HEK293 (cell line): ENCODE measurements around the gene FAM89A.

ENCODE experiments used
- AEBP2 ChIP-seq: fragments of 450-650 bp; formaldehyde crosslinking; IDR thresholded peaks from 2 replicates; pipeline ENCODE4 v1.5.1; 2016; ENCODE audit warnings: missing biosample characterization, missing genetic modification characterization, borderline replicate concordance
- ATF2 ChIP-seq: fragments of 450-650 bp; formaldehyde crosslinking; IDR thresholded peaks from 2 replicates; pipeline ENCODE4 v1.5.1; 2016; ENCODE audit warnings: missing biosample characterization, missing genetic modification characterization, low read depth
- BCL6B ChIP-seq: fragments of 450-650 bp; formaldehyde crosslinking; IDR thresholded peaks from 2 replicates; pipeline ENCODE4 v1.5.1; 2017; ENCODE audit warnings: missing biosample characterization, missing genetic modification characterization
- EGR2 ChIP-seq: fragments of 450-650 bp; formaldehyde crosslinking; IDR thresholded peaks from 2 replicates; pipeline ENCODE4 v1.5.1; 2016; ENCODE audit warnings: low read depth, missing biosample characterization, missing genetic modification characterization
- FEZF1 ChIP-seq: fragments of 450-650 bp; formaldehyde crosslinking; IDR thresholded peaks from 2 replicates; pipeline ENCODE4 v1.5.1; 2016; ENCODE audit warnings: missing biosample characterization, missing genetic modification characterization
- GLI4 ChIP-seq: fragments of 450-650 bp; formaldehyde crosslinking; IDR thresholded peaks from 2 replicates; pipeline ENCODE4 v1.5.1; 2016; ENCODE audit warnings: missing biosample characterization, missing genetic modification characterization
- HIC1 ChIP-seq: fragments of 450-650 bp; formaldehyde crosslinking; IDR thresholded peaks from 2 replicates; pipeline ENCODE4 v1.5.1; 2016; ENCODE audit warnings: missing biosample characterization, missing genetic modification characterization
- KLF16 ChIP-seq: fragments of 450-650 bp; formaldehyde crosslinking; IDR thresholded peaks from 2 replicates; pipeline ENCODE4 v1.5.1; 2017; ENCODE audit warnings: missing biosample characterization, missing genetic modification characterization
- MYNN ChIP-seq: fragments of 450-650 bp; formaldehyde crosslinking; IDR thresholded peaks from 2 replicates; pipeline ENCODE4 v1.5.1; 2016; ENCODE audit warnings: missing biosample characterization, missing genetic modification characterization, borderline replicate concordance
- OSR2 ChIP-seq: fragments of 450-650 bp; formaldehyde crosslinking; IDR thresholded peaks from 2 replicates; pipeline ENCODE4 v1.5.1; 2016; ENCODE audit warnings: missing biosample characterization, missing genetic modification characterization
- PATZ1 ChIP-seq: fragments of 450-650 bp; formaldehyde crosslinking; IDR thresholded peaks from 2 replicates; pipeline ENCODE4 v1.5.1; 2016; ENCODE audit warnings: missing biosample characterization, missing genetic modification characterization
- PRDM10 ChIP-seq: fragments of 450-650 bp; formaldehyde crosslinking; IDR thresholded peaks from 2 replicates; pipeline ENCODE4 v1.5.1; 2016; ENCODE audit warnings: missing biosample characterization, missing genetic modification characterization
- PRDM6 ChIP-seq: fragments of 450-650 bp; formaldehyde crosslinking; IDR thresholded peaks from 2 replicates; pipeline ENCODE4 v1.5.1; 2017; ENCODE audit warnings: missing biosample characterization, missing genetic modification characterization
- SETDB1 ChIP-seq: IDR thresholded peaks from one replicate; pipeline ENCODE4 v1.6.1; 2017; ENCODE audit warnings: mild to moderate bottlenecking, low read length, moderate library complexity, mixed read lengths; ENCODE audit not compliant: insufficient read length
- ZBTB8A ChIP-seq: fragments of 450-650 bp; formaldehyde crosslinking; IDR thresholded peaks from 2 replicates; pipeline ENCODE4 v1.5.1; 2016; ENCODE audit warnings: missing biosample characterization, missing genetic modification characterization
- ZEB2 ChIP-seq: fragments of 450-650 bp; formaldehyde crosslinking; IDR thresholded peaks from 2 replicates; pipeline ENCODE4 v1.5.1; 2016; ENCODE audit warnings: missing biosample characterization, missing genetic modification characterization
- ZIC2 ChIP-seq: fragments of 450-650 bp; formaldehyde crosslinking; IDR thresholded peaks from 2 replicates; pipeline ENCODE4 v1.5.1; 2016; ENCODE audit warnings: missing biosample characterization, missing genetic modification characterization
- ZNF112 ChIP-seq: fragments of 450-650 bp; formaldehyde crosslinking; IDR thresholded peaks from 2 replicates; pipeline ENCODE4 v1.5.0; 2017; ENCODE audit warnings: missing biosample characterization, missing genetic modification characterization
- ZNF146 ChIP-seq: fragments of 450-650 bp; formaldehyde crosslinking; IDR thresholded peaks from 2 replicates; pipeline ENCODE4 v1.5.1; 2016; ENCODE audit warnings: missing biosample characterization, missing genetic modification characterization
- ZNF24 ChIP-seq: fragments of 450-650 bp; formaldehyde crosslinking; IDR thresholded peaks from 2 replicates; pipeline ENCODE4 v1.5.1; 2016; ENCODE audit warnings: missing biosample characterization, missing genetic modification characterization
- ZNF423 ChIP-seq: fragments of 450-650 bp; formaldehyde crosslinking; IDR thresholded peaks from 2 replicates; pipeline ENCODE4 v1.5.1; 2016; ENCODE audit warnings: missing biosample characterization, missing genetic modification characterization
- ZNF561 ChIP-seq: fragments of 450-650 bp; IDR thresholded peaks from 2 replicates; pipeline ENCODE4 v1.5.1; 2018; ENCODE audit warnings: missing biosample characterization, missing genetic modification characterization, borderline replicate concordance
- ZNF624 ChIP-seq: fragments of 450-650 bp; formaldehyde crosslinking; IDR thresholded peaks from 2 replicates; pipeline ENCODE4 v1.5.1; 2017; ENCODE audit warnings: missing biosample characterization, missing genetic modification characterization
- ZNF660 ChIP-seq: fragments of 450-650 bp; IDR thresholded peaks from 2 replicates; pipeline ENCODE4 v1.5.1; 2018; ENCODE audit warnings: missing biosample characterization, mild to moderate bottlenecking, missing genetic modification characterization
- ZNF837 ChIP-seq: fragments of 450-650 bp; formaldehyde crosslinking; IDR thresholded peaks from 2 replicates; pipeline ENCODE4 v1.5.1; 2016; ENCODE audit warnings: missing biosample characterization, missing genetic modification characterization

Gene FAM89A

GRCh38 chr1:230978491-230979388, 61.3 kb downstream of the FAM89A start, which contains the start of the genes ARV1 and TTC13 (continued):
- TF ChIP-seq OSR2 = peak; percentile 85
- TF ChIP-seq ATF2 (tag by site-specific recombination) = peak; percentile 68
- no peak; the same call in 1 of the 2 replicates for TF ChIP-seq ZNF146
- no peak for TF ChIP-seq PRDM6
- TF ChIP-seq ZNF624 = no peak
- TF ChIP-seq FEZF1 (tag by site-specific recombination) = peak; percentile 73
- TF ChIP-seq ZNF112 (tag by site-specific recombination) = no peak
- TF ChIP-seq SETDB1 = no peak
- peak; percentile 88 for TF ChIP-seq PRDM10 (tag by site-specific recombination)
- peak; percentile 100 for TF ChIP-seq HIC1
- peak; percentile 83 for TF ChIP-seq PATZ1 (tag by site-specific recombination)
- TF ChIP-seq ZNF561 = peak; percentile 47; the same call in 1 of the 2 replicates
- TF ChIP-seq BCL6B (tag by site-specific recombination) = no peak
- TF ChIP-seq ZNF423 = no peak
- TF ChIP-seq ZNF24 (tag by site-specific recombination) = peak; percentile 91
- no peak for TF ChIP-seq MYNN (tag by site-specific recombination)
- no peak for TF ChIP-seq ZNF837
- no peak; the same call in 1 of the 2 replicates for TF ChIP-seq EGR2 (tag by site-specific recombination)
- peak; percentile 39 for TF ChIP-seq ZNF660
- TF ChIP-seq ZEB2 (tag by site-specific recombination) = peak; percentile 99
- peak; percentile 97 for TF ChIP-seq ZBTB8A (tag by site-specific recombination)
- TF ChIP-seq KLF16 (tag by site-specific recombination) = peak; percentile 92
- TF ChIP-seq AEBP2 = no peak
- TF ChIP-seq GLI4 (tag by site-specific recombination) = peak; percentile 35; the same call in 1 of the 2 replicates
- TF ChIP-seq ZIC2 (tag by site-specific recombination) = no peak
